Measurements from ENCODE around the gene CLNS1A. TPM values are rescaled to one million over a fixed set of nuclear protein-coding genes. Genes with fewer than 3 reads are reported as not detected.

Gene CLNS1A
- total and polyA plus RNA-seq, 9 of the 15 experiments (the other 6 are each of a cell fraction or from before 2014, with no cell fraction given): 146 to 472 (median 345) TPM

DNA sequence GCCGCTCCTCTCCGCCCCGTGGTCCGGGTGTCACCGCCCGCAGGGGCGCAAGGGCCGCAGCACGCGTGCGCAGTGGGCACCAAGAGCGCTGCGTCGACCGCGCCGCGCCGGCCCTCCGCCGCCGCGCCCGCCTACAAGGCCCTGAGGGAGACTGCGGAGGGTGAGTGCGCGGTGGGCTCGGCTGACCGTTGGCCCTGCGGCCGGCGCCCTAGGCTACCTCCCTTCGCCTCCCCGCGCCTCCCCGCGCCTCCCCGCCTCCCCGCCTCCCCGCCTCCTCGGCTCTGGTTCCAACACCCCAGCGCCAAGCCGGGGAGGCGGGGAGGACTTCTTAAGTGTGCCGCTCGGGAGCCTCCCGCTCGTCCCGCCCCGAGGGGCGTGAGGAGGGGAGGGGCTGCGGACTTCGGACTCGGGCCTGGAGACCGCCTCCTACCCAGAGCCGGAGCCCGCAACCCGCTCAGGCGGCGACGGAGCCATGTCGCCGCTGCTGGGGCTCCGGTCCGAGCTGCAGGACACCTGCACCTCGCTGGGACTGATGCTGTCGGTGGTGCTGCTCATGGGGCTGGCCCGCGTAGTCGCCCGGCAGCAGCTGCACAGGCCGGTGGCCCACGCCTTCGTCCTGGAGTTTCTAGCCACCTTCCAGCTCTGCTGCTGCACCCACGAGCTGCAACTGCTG is 47.9 kb downstream of the CLNS1A start, which contains the start of gene AQP11 (continued):
- TF ChIP-seq, protein P1, sequence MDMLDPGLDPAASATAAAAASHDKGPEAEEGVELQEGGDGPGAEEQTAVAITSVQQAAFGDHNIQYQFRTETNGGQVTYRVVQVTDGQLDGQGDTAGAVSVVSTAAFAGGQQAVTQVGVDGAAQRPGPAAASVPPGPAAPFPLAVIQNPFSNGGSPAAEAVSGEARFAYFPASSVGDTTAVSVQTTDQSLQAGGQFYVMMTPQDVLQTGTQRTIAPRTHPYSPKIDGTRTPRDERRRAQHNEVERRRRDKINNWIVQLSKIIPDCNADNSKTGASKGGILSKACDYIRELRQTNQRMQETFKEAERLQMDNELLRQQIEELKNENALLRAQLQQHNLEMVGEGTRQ (CRISPR knock-in tag; IDR thresholded peaks at IDR 0.05): no peak
- TF ChIP-seq GATA2 (CRISPR knock-in tag; IDR thresholded peaks at IDR 0.05): no peak
- no peak for TF ChIP-seq FOXP1 (CRISPR knock-in tag; IDR thresholded peaks at IDR 0.05)
- no peak for TF ChIP-seq STAT5A (IDR thresholded peaks at IDR 0.05; ENCODE audit: borderline replicate concordance, low read length)
- no peak for TF ChIP-seq OTX1 (CRISPR knock-in tag; IDR thresholded peaks at IDR 0.05)
- TF ChIP-seq, protein P2, sequence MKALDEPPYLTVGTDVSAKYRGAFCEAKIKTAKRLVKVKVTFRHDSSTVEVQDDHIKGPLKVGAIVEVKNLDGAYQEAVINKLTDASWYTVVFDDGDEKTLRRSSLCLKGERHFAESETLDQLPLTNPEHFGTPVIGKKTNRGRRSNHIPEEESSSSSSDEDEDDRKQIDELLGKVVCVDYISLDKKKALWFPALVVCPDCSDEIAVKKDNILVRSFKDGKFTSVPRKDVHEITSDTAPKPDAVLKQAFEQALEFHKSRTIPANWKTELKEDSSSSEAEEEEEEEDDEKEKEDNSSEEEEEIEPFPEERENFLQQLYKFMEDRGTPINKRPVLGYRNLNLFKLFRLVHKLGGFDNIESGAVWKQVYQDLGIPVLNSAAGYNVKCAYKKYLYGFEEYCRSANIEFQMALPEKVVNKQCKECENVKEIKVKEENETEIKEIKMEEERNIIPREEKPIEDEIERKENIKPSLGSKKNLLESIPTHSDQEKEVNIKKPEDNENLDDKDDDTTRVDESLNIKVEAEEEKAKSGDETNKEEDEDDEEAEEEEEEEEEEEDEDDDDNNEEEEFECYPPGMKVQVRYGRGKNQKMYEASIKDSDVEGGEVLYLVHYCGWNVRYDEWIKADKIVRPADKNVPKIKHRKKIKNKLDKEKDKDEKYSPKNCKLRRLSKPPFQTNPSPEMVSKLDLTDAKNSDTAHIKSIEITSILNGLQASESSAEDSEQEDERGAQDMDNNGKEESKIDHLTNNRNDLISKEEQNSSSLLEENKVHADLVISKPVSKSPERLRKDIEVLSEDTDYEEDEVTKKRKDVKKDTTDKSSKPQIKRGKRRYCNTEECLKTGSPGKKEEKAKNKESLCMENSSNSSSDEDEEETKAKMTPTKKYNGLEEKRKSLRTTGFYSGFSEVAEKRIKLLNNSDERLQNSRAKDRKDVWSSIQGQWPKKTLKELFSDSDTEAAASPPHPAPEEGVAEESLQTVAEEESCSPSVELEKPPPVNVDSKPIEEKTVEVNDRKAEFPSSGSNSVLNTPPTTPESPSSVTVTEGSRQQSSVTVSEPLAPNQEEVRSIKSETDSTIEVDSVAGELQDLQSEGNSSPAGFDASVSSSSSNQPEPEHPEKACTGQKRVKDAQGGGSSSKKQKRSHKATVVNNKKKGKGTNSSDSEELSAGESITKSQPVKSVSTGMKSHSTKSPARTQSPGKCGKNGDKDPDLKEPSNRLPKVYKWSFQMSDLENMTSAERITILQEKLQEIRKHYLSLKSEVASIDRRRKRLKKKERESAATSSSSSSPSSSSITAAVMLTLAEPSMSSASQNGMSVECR (CRISPR knock-in tag; IDR thresholded peaks at IDR 0.05): no peak; the same call in 1 of the 2 replicates
- TF ChIP-seq, protein P3, sequence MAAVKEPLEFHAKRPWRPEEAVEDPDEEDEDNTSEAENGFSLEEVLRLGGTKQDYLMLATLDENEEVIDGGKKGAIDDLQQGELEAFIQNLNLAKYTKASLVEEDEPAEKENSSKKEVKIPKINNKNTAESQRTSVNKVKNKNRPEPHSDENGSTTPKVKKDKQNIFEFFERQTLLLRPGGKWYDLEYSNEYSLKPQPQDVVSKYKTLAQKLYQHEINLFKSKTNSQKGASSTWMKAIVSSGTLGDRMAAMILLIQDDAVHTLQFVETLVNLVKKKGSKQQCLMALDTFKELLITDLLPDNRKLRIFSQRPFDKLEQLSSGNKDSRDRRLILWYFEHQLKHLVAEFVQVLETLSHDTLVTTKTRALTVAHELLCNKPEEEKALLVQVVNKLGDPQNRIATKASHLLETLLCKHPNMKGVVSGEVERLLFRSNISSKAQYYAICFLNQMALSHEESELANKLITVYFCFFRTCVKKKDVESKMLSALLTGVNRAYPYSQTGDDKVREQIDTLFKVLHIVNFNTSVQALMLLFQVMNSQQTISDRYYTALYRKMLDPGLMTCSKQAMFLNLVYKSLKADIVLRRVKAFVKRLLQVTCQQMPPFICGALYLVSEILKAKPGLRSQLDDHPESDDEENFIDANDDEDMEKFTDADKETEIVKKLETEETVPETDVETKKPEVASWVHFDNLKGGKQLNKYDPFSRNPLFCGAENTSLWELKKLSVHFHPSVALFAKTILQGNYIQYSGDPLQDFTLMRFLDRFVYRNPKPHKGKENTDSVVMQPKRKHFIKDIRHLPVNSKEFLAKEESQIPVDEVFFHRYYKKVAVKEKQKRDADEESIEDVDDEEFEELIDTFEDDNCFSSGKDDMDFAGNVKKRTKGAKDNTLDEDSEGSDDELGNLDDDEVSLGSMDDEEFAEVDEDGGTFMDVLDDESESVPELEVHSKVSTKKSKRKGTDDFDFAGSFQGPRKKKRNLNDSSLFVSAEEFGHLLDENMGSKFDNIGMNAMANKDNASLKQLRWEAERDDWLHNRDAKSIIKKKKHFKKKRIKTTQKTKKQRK (IDR thresholded peaks at IDR 0.05; ENCODE audit: borderline replicate concordance, low read depth, low read length): no peak
- TF ChIP-seq HMG20A (CRISPR knock-in tag; conservative IDR thresholded peaks at IDR 0.05): no peak
- no peak for TF ChIP-seq ZC3H4 (CRISPR knock-in tag; IDR thresholded peaks at IDR 0.05; ENCODE audit: borderline replicate concordance)
- no peak for TF ChIP-seq ZNF551 (CRISPR knock-in tag; IDR thresholded peaks at IDR 0.05)
- no peak for TF ChIP-seq ARNT (IDR thresholded peaks at IDR 0.05)
- TF ChIP-seq, protein P4, sequence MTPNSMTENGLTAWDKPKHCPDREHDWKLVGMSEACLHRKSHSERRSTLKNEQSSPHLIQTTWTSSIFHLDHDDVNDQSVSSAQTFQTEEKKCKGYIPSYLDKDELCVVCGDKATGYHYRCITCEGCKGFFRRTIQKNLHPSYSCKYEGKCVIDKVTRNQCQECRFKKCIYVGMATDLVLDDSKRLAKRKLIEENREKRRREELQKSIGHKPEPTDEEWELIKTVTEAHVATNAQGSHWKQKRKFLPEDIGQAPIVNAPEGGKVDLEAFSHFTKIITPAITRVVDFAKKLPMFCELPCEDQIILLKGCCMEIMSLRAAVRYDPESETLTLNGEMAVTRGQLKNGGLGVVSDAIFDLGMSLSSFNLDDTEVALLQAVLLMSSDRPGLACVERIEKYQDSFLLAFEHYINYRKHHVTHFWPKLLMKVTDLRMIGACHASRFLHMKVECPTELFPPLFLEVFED (CRISPR knock-in tag; conservative IDR thresholded peaks at IDR 0.05): no peak
- no peak for TF ChIP-seq RUNX1 (IDR thresholded peaks at IDR 0.05; ENCODE audit: low read depth)
- no peak for TF ChIP-seq HDAC1 (IDR thresholded peaks at IDR 0.05)

All from K562 (cell line).